IMR-90 (cell line): ENCODE results near the gene CLK3. TPM values are rescaled to one million over a fixed set of nuclear protein-coding genes. Genes with fewer than 3 reads are reported as not detected.

ENCODE experiments used
- ATAC-seq: fragments of 200-7000 bp; cut with Tn5 transposase; 2 replicates; pipeline ENCODE4 v1.9.1; 2020; ENCODE audit warnings: low read depth, mild to moderate bottlenecking, moderate library complexity
- BruUV-seq: library from RNA; stranded (reverse); fragments of 400-500 nt; replicated peaks from 2 replicates; lab custom pipeline; 2021; lab: Mats Ljungman, UMichigan
- CTCF ChIA-PET: fragments of 300-600 bp; formaldehyde crosslinking; extraction: SDS; loops from one replicate; lab custom pipeline; 2021; ENCODE audit warnings: antibody characterized with exemption; lab: Yijun Ruan, JAX
- POLR2A ChIA-PET: fragments of 300-600 bp; sonication (Branson Sonifier 250); formaldehyde crosslinking; loops from one replicate; lab custom pipeline; 2022; ENCODE audit warnings: antibody characterized with exemption; ENCODE audit not compliant: unreplicated experiment; lab: Charles Lee
- DNase-seq: peaks from one replicate; pipeline ENCODE4 v3.0.0; 2013
- H2AFZ ChIP-seq: replicated peaks from 2 replicates; pipeline ENCODE3; 2013; ENCODE audit warnings: low read length, mild to moderate bottlenecking; ENCODE audit not compliant: poor library complexity
- H2AK5ac ChIP-seq: 2 replicates; pipeline ENCODE4 v1.6.1; 2013; ENCODE audit warnings: low read depth, low read length, inconsistent platforms
- H2AK9ac ChIP-seq: replicated peaks from 2 replicates; pipeline ENCODE3; 2013; ENCODE audit warnings: mild to moderate bottlenecking, low read depth, low read length, moderate library complexity; ENCODE audit not compliant: poor library complexity
- H2BK120ac ChIP-seq: 2 replicates; pipeline ENCODE4 v1.6.1; 2013; ENCODE audit warnings: low read depth, low read length, inconsistent platforms
- H2BK15ac ChIP-seq: 3 replicates; pipeline ENCODE4 v1.6.1; 2013; ENCODE audit warnings: low read depth, low read length, inconsistent platforms
- H2BK20ac ChIP-seq: 2 replicates; pipeline ENCODE4 v1.6.1; 2013; ENCODE audit warnings: low read depth, mild to moderate bottlenecking, inconsistent platforms, low read length, moderate library complexity
- H2BK5ac ChIP-seq: 2 replicates; pipeline ENCODE4 v1.6.1; 2013; ENCODE audit warnings: mild to moderate bottlenecking, low read depth, low read length, inconsistent platforms; ENCODE audit not compliant: poor library complexity, severe bottlenecking
- H3K14ac ChIP-seq: replicated peaks from 2 replicates; pipeline ENCODE4 v1.6.1; 2013; ENCODE audit warnings: low read depth, low read length, inconsistent platforms
- H3K18ac ChIP-seq: 2 replicates; pipeline ENCODE4 v1.6.1; 2013; ENCODE audit warnings: low read depth, low read length, control low read depth
- H3K23ac ChIP-seq: 2 replicates; pipeline ENCODE4 v1.6.1; 2013; ENCODE audit warnings: low read depth, low read length, inconsistent platforms
- H3K27ac ChIP-seq: 2 replicates; pipeline ENCODE4 v1.5.1; 2013; ENCODE audit warnings: mild to moderate bottlenecking, control low read depth, low read length; ENCODE audit not compliant: insufficient read depth
- H3K27me3 ChIP-seq: 2 replicates; pipeline ENCODE4 v1.6.1; 2013; ENCODE audit warnings: low read length; ENCODE audit not compliant: control insufficient read depth, insufficient read depth
- H3K36me3 ChIP-seq: 2 replicates; pipeline ENCODE4 v1.6.1; 2013; ENCODE audit warnings: low read length, mixed read lengths; ENCODE audit not compliant: control insufficient read depth, insufficient read depth
- H3K4ac ChIP-seq: 2 replicates; pipeline ENCODE4 v1.6.1; 2013; ENCODE audit warnings: low read depth, low read length, inconsistent platforms
- H3K4me1 ChIP-seq: 2 replicates; pipeline ENCODE4 v1.6.1; 2013; ENCODE audit warnings: low read length, mixed read lengths; ENCODE audit not compliant: control insufficient read depth, insufficient read depth
- H3K4me2 ChIP-seq: 2 replicates; pipeline ENCODE4 v1.6.1; 2013; ENCODE audit warnings: low read depth, mild to moderate bottlenecking, control low read depth, low read length, moderate library complexity
- H3K4me3 ChIP-seq: 2 replicates; pipeline ENCODE4 v1.5.1; 2013; ENCODE audit warnings: low read depth, mild to moderate bottlenecking, control low read depth, low read length, moderate library complexity; ENCODE audit not compliant: insufficient read depth
- H3K56ac ChIP-seq: 2 replicates; pipeline ENCODE4 v1.6.1; 2013; ENCODE audit warnings: low read length, inconsistent platforms; ENCODE audit not compliant: insufficient read depth; ENCODE audit errors: extremely low read depth
- H3K79me1 ChIP-seq, 2 experiments: 2 replicates each; pipeline ENCODE4 v1.6.1; 2013; ENCODE audit warnings: low read length in 2 of 2, inconsistent platforms in 1 of 2, low read depth in 1 of 2
- H3K9ac ChIP-seq: 2 replicates; pipeline ENCODE4 v1.6.1; 2013; ENCODE audit warnings: low read depth, low read length, control low read depth
- H3K9me1 ChIP-seq: 2 replicates; pipeline ENCODE4 v1.6.1; 2013; ENCODE audit warnings: low read length, inconsistent platforms; ENCODE audit not compliant: insufficient read depth
- H3K9me3 ChIP-seq: 2 replicates; pipeline ENCODE4 v1.6.1; 2013; ENCODE audit warnings: low read length; ENCODE audit not compliant: control insufficient read depth, insufficient read depth
- H4K20me1 ChIP-seq: 2 replicates; pipeline ENCODE4 v1.6.1; 2013; ENCODE audit warnings: low read length, inconsistent platforms; ENCODE audit not compliant: insufficient read depth
- H4K5ac ChIP-seq: 2 replicates; pipeline ENCODE4 v1.6.1; 2013; ENCODE audit warnings: mild to moderate bottlenecking, low read depth, low read length, control low read depth
- H4K8ac ChIP-seq, 2 experiments: 2 replicates each; pipeline ENCODE4 v1.6.1; 2013; ENCODE audit warnings: low read depth in 2 of 2, low read length in 2 of 2, control low read depth in 1 of 2, inconsistent platforms in 1 of 2
- H4K91ac ChIP-seq: 2 replicates; pipeline ENCODE4 v1.6.1; 2013; ENCODE audit warnings: low read depth, low read length, inconsistent platforms; ENCODE audit not compliant: insufficient read depth
- BHLHE40 ChIP-seq: fragments of 150-350 bp; IDR thresholded peaks from 2 replicates; pipeline ENCODE4 v1.6.1; 2016; ENCODE audit warnings: mild to moderate bottlenecking, low read depth, low read length
- CEBPB ChIP-seq: IDR thresholded peaks from 2 replicates; pipeline ENCODE4 v1.6.1; 2012; ENCODE audit warnings: low read depth, low read length, improper control_type of control experiment
- CHD1 ChIP-seq: IDR thresholded peaks from 2 replicates; pipeline ENCODE4 v1.6.1; 2012; ENCODE audit warnings: low read depth, low read length, improper control_type of control experiment
- FOS ChIP-seq: fragments of 150-350 bp; IDR thresholded peaks from 2 replicates; pipeline ENCODE4 v1.6.1; 2016; ENCODE audit warnings: low read depth, low read length
- MAFK ChIP-seq: IDR thresholded peaks from 2 replicates; pipeline ENCODE4 v1.6.1; 2012; ENCODE audit warnings: low read depth, low read length, improper control_type of control experiment
- MAZ ChIP-seq: IDR thresholded peaks from 2 replicates; pipeline ENCODE4 v1.6.1; 2012; ENCODE audit warnings: low read depth, mild to moderate bottlenecking, low read length, improper control_type of control experiment, moderate library complexity, borderline replicate concordance
- MXI1 ChIP-seq: IDR thresholded peaks from 2 replicates; pipeline ENCODE4 v1.6.1; 2012; ENCODE audit warnings: low read depth, mild to moderate bottlenecking, low read length, moderate library complexity, borderline replicate concordance
- NFE2L2 ChIP-seq: fragments of 150-350 bp; IDR thresholded peaks from 2 replicates; pipeline ENCODE4 v1.6.1; 2016; ENCODE audit warnings: low read depth, mild to moderate bottlenecking, low read length
- POLR2A ChIP-seq: IDR thresholded peaks from 2 replicates; pipeline ENCODE4 v1.6.1; 2012; ENCODE audit warnings: mild to moderate bottlenecking, low read depth, low read length
- RAD21 ChIP-seq: IDR thresholded peaks from 2 replicates; pipeline ENCODE4 v1.6.1; 2012; ENCODE audit warnings: low read length, improper control_type of control experiment
- RCOR1 ChIP-seq: IDR thresholded peaks from 2 replicates; pipeline ENCODE4 v1.6.1; 2012; ENCODE audit warnings: mild to moderate bottlenecking, low read length, improper control_type of control experiment; ENCODE audit not compliant: insufficient replicate concordance
- RFX5 ChIP-seq: IDR thresholded peaks from 2 replicates; pipeline ENCODE4 v1.8.0; 2012; ENCODE audit warnings: low read depth, mild to moderate bottlenecking, low read length, moderate library complexity
- SMC3 ChIP-seq: fragments of 150-350 bp; IDR thresholded peaks from 2 replicates; pipeline ENCODE4 v1.6.1; 2016; ENCODE audit warnings: low read depth, mild to moderate bottlenecking, antibody characterized with exemption, low read length, moderate library complexity
- WGBS, 2 experiments: methylation state at CpG; one replicate each; pipeline versions ENCODE4 v1.1.5 to v1.1.7; 2013; ENCODE audit warnings: missing lambda C conversion rate in 2 of 2; ENCODE audit not compliant: insufficient read length in 1 of 2; ENCODE audit errors: extremely low coverage in 2 of 2; 5-methylcytosine and 5-hydroxymethylcytosine counted together
- dilution Hi-C: fragments of 300-500 bp; cut with HindIII; formaldehyde crosslinking; loops from one replicate; pipeline ENCODE4 v1.14.3; 2018; ENCODE audit warnings: low sequenced_read_pairs; ENCODE audit not compliant: unreplicated experiment
- in situ Hi-C: fragments of 300-500 bp; cut with MboI; formaldehyde crosslinking; loops from 3 replicates; pipeline ENCODE4 v1.14.3; 2019; ENCODE audit warnings: low sequenced_read_pairs, inconsistent platforms, mixed read lengths
- intact Hi-C: fragments of 100-400 bp; cut with micrococcal nuclease; formaldehyde crosslinking; loops from 2 replicates; pipeline ENCODE4 v1.10.0; 2022
- polyA plus RNA-seq, 3 experiments: library from polyadenylated mRNA; depleted of rRNA; stranded (reverse); fragments of >200 nt; gene quantifications; 2 replicates each; pipeline ENCODE4 v1.2.3, GENCODE V29; 2012; ENCODE audit warnings: low replicate concordance in 1 of 3
- total RNA-seq: library from RNA; depleted of rRNA; stranded (reverse); fragments of >200 nt; gene quantifications from 2 replicates; pipeline ENCODE4 v1.2.3, GENCODE V29; 2012
- TF ChIP-seq, protein P1 (sequence below): fragments of 150-350 bp; IDR thresholded peaks from 2 replicates; pipeline ENCODE4 v1.6.1; 2016; ENCODE audit warnings: low read depth, mild to moderate bottlenecking, low read length, moderate library complexity, borderline replicate concordance
- TF ChIP-seq, protein P2 (sequence below): fragments of 150-350 bp; IDR thresholded peaks from 2 replicates; pipeline ENCODE4 v1.6.1; 2017; ENCODE audit warnings: mild to moderate bottlenecking, antibody characterized with exemption, low read length, low read depth
- TF ChIP-seq, protein P3 (sequence below): conservative IDR thresholded peaks from 2 replicates; pipeline ENCODE4 v1.5.1; 2012; ENCODE audit warnings: mild to moderate bottlenecking, low read depth, low read length, improper control_type of control experiment

CLK3 gene
- total and polyA plus RNA-seq, 2 of the 4 experiments (the other 2 are of a cell fraction) = 84.7 to 117 TPM

DNA sequence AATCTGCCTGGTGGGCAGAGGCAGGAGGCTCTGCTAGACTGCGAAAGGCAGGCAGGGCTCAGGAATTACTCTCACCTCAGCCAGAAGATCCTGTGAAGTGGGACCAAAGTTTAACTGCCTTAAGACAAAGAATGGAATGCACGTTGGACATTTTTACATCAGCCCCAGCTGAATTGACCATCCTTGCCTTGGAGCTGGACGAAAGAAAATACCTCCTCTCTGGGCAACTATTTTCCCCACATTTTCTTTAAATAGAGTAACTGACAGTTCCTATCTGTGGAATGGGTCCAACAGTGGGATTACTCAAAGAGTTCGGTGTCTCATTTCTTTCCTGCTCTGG, 45.9 kb upstream of the CLK3 start:
- H4K5ac ChIP-seq = no peak overlapping the region
- H2BK120ac ChIP-seq = no peak overlapping the region
- H3K79me1 ChIP-seq = peaks cover 45 to 55% of the 10 kb centered on the region in 2 experiments
- peaks cover 5% of the 10 kb centered on the region for H3K4me1 ChIP-seq
- POLR2A ChIA-PET = no interaction called here
- no peak overlapping the region for H3K27ac ChIP-seq
- H2AFZ ChIP-seq = no peak overlapping the region
- H3K23ac ChIP-seq = no peak overlapping the region
- H3K4me3 ChIP-seq = no peak overlapping the region
- TF ChIP-seq RFX5 = no peak
- TF ChIP-seq MAZ = no peak
- TF ChIP-seq RCOR1 = no peak
- no peak for TF ChIP-seq RAD21
- TF ChIP-seq CHD1 = no peak
- TF ChIP-seq MXI1 = no peak
- TF ChIP-seq, protein P1, sequence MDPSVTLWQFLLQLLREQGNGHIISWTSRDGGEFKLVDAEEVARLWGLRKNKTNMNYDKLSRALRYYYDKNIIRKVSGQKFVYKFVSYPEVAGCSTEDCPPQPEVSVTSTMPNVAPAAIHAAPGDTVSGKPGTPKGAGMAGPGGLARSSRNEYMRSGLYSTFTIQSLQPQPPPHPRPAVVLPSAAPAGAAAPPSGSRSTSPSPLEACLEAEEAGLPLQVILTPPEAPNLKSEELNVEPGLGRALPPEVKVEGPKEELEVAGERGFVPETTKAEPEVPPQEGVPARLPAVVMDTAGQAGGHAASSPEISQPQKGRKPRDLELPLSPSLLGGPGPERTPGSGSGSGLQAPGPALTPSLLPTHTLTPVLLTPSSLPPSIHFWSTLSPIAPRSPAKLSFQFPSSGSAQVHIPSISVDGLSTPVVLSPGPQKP = no peak
- TF ChIP-seq, protein P2, sequence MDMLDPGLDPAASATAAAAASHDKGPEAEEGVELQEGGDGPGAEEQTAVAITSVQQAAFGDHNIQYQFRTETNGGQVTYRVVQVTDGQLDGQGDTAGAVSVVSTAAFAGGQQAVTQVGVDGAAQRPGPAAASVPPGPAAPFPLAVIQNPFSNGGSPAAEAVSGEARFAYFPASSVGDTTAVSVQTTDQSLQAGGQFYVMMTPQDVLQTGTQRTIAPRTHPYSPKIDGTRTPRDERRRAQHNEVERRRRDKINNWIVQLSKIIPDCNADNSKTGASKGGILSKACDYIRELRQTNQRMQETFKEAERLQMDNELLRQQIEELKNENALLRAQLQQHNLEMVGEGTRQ = no peak
- TF ChIP-seq POLR2A = no peak
- TF ChIP-seq, protein P3, sequence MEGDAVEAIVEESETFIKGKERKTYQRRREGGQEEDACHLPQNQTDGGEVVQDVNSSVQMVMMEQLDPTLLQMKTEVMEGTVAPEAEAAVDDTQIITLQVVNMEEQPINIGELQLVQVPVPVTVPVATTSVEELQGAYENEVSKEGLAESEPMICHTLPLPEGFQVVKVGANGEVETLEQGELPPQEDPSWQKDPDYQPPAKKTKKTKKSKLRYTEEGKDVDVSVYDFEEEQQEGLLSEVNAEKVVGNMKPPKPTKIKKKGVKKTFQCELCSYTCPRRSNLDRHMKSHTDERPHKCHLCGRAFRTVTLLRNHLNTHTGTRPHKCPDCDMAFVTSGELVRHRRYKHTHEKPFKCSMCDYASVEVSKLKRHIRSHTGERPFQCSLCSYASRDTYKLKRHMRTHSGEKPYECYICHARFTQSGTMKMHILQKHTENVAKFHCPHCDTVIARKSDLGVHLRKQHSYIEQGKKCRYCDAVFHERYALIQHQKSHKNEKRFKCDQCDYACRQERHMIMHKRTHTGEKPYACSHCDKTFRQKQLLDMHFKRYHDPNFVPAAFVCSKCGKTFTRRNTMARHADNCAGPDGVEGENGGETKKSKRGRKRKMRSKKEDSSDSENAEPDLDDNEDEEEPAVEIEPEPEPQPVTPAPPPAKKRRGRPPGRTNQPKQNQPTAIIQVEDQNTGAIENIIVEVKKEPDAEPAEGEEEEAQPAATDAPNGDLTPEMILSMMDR = no peak
- no peak for TF ChIP-seq BHLHE40
- TF ChIP-seq MAFK = no peak
- TF ChIP-seq SMC3 = no peak
- no peak for TF ChIP-seq NFE2L2
- no peak for TF ChIP-seq CEBPB
- TF ChIP-seq FOS = no peak
- H3K4ac ChIP-seq = no peak overlapping the region
- H3K9me3 ChIP-seq = no peaks in the 10 kb centered on the region
- H3K27me3 ChIP-seq = no peaks in the 10 kb centered on the region
- no peak overlapping the region for H2BK5ac ChIP-seq
- CTCF ChIA-PET = no interaction called here
- dilution Hi-C loops = no loop called here
- peak overlapping the region; percentile 12; the same call in 1 of the 2 replicates for H2AK5ac ChIP-seq
- H3K36me3 ChIP-seq = peaks cover 10% of the 10 kb centered on the region
- no TSS peak for BruUV-seq
- no peak overlapping the region for H3K18ac ChIP-seq
- DNase-seq = no peak
- no peak overlapping the region for H3K4me2 ChIP-seq
- in situ Hi-C loops = no loop called here
- no peak for ATAC-seq
- H3K56ac ChIP-seq = no peak overlapping the region
- H2AK9ac ChIP-seq = no peak overlapping the region
- peaks cover 4% of the 10 kb centered on the region for H3K9me1 ChIP-seq
- H4K8ac ChIP-seq = no peak overlapping the region
- no peak overlapping the region for H3K9ac ChIP-seq
- 86% methylated on average over 1 of the region's 4 CpGs; no CpG with 5 or more reads in 1 of the 2 experiments for WGBS, 2 experiments
- H4K91ac ChIP-seq = no peak overlapping the region
- intact Hi-C loops = no loop called here
- H2BK15ac ChIP-seq = no peak overlapping the region
- H2BK20ac ChIP-seq = no peak overlapping the region
- peaks cover 25% of the 10 kb centered on the region for H4K20me1 ChIP-seq
- H3K14ac ChIP-seq = no peak overlapping the region
